Liver (tissue), 9 donors: Measurements from ENCODE around the gene DLGAP4. TPM values are rescaled to one million over a fixed set of nuclear protein-coding genes. Genes with fewer than 3 reads are reported as not detected.

Experiments
- DNase-seq: peaks from one replicate; pipeline ENCODE4 v3.0.0-alpha.2; 2017; ENCODE audit warnings: low spot score
- H3K27ac ChIP-seq, 2 donors: one replicate each; pipeline ENCODE4 v1.7.0; 2013; ENCODE audit warnings: inconsistent platforms in 2 of 2, low read length in 2 of 2, control low read depth in 1 of 2, low read depth in 1 of 2, mild to moderate bottlenecking in 1 of 2
- H3K27me3 ChIP-seq, 4 donors: one replicate each; pipeline versions ENCODE4 v1.6.1 to v1.7.0; 2013; ENCODE audit warnings: low read length in 3 of 4, inconsistent platforms in 1 of 4, mild to moderate bottlenecking in 1 of 4, moderate library complexity in 1 of 4; ENCODE audit not compliant: control insufficient read depth in 4 of 4, insufficient read depth in 4 of 4
- H3K36me3 ChIP-seq, 4 donors: one replicate each; pipeline versions ENCODE4 v1.6.1 to v1.7.0; 2013; ENCODE audit warnings: low read length in 3 of 4, mild to moderate bottlenecking in 3 of 4, low read depth in 1 of 4, moderate library complexity in 1 of 4; ENCODE audit not compliant: control insufficient read depth in 4 of 4, insufficient read depth in 3 of 4
- H3K4me1 ChIP-seq, 4 donors: one replicate each; pipeline versions ENCODE4 v1.6.1 to v1.7.0; 2013; ENCODE audit warnings: low read length in 3 of 4, mild to moderate bottlenecking in 3 of 4, moderate library complexity in 1 of 4; ENCODE audit not compliant: control insufficient read depth in 4 of 4, insufficient read depth in 4 of 4
- H3K4me3 ChIP-seq, 3 donors: one replicate each; pipeline versions ENCODE4 v1.6.1 to v1.7.0; 2013; ENCODE audit warnings: low read length in 3 of 3, control low read depth in 1 of 3, low read depth in 1 of 3, mild to moderate bottlenecking in 1 of 3
- H3K9ac ChIP-seq, 2 donors: one replicate each; pipeline ENCODE4 v1.7.0; 2013; ENCODE audit warnings: low read length in 2 of 2, mild to moderate bottlenecking in 2 of 2, moderate library complexity in 2 of 2, control low read depth in 1 of 2, low read depth in 1 of 2
- H3K9me3 ChIP-seq, 4 donors: one replicate each; pipeline versions ENCODE4 v1.6.1 to v1.7.0; 2013; ENCODE audit warnings: low read length in 3 of 4; ENCODE audit not compliant: control insufficient read depth in 4 of 4
- FOXA1 ChIP-seq: IDR thresholded peaks from 2 replicates; pipeline ENCODE4 v1.6.1; 2016; ENCODE audit warnings: antibody characterized with exemption
- FOXA2 ChIP-seq: IDR thresholded peaks from 2 replicates; pipeline ENCODE4 v1.6.1; 2016; ENCODE audit warnings: antibody characterized with exemption
- GABPA ChIP-seq, 2 donors: IDR thresholded peaks in 1 of 2; conservative IDR thresholded peaks in 1 of 2; 2 replicates each; pipeline ENCODE4 v1.6.1; 2016; ENCODE audit warnings: antibody characterized with exemption in 2 of 2, mild to moderate bottlenecking in 1 of 2, moderate library complexity in 1 of 2
- HNF4A ChIP-seq, 2 donors: conservative IDR thresholded peaks; 2 replicates each; pipeline ENCODE4 v1.6.1; 2016; ENCODE audit warnings: antibody characterized with exemption in 2 of 2, mild to moderate bottlenecking in 2 of 2
- JUND ChIP-seq, 2 donors: IDR thresholded peaks; 2 replicates each; pipeline ENCODE4 v1.6.1; 2016; ENCODE audit warnings: antibody characterized with exemption in 2 of 2
- MAX ChIP-seq: IDR thresholded peaks from 2 replicates; pipeline ENCODE4 v1.6.1; 2016; ENCODE audit warnings: antibody characterized with exemption
- NR2F2 ChIP-seq: IDR thresholded peaks from 2 replicates; pipeline ENCODE4 v1.6.1; 2016; ENCODE audit warnings: antibody characterized with exemption
- RAD21 ChIP-seq, 2 donors: IDR thresholded peaks; 2 replicates each; pipeline ENCODE4 v1.6.1; 2016; ENCODE audit warnings: antibody characterized with exemption in 2 of 2, mild to moderate bottlenecking in 2 of 2
- REST ChIP-seq: IDR thresholded peaks from 2 replicates; pipeline ENCODE4 v1.6.1; 2016; ENCODE audit warnings: antibody characterized with exemption, mild to moderate bottlenecking
- RXRA ChIP-seq, 2 donors: IDR thresholded peaks; 2 replicates each; pipeline ENCODE4 v1.6.1; 2017 to 2018; ENCODE audit warnings: antibody characterized with exemption in 2 of 2, mild to moderate bottlenecking in 1 of 2
- SP1 ChIP-seq: IDR thresholded peaks from 2 replicates; pipeline ENCODE4 v1.6.1; 2018; ENCODE audit warnings: antibody characterized with exemption, mild to moderate bottlenecking
- YY1 ChIP-seq: IDR thresholded peaks from 2 replicates; pipeline ENCODE4 v1.6.1; 2016; ENCODE audit warnings: antibody characterized with exemption, mild to moderate bottlenecking
- ZBTB33 ChIP-seq: IDR thresholded peaks from 2 replicates; pipeline ENCODE4 v1.6.1; 2016; ENCODE audit warnings: antibody characterized with exemption
- WGBS: extraction: QIAGEN DNeasy Blood & Tissue Kit; methylation state at CpG from one replicate; pipeline ENCODE4 v1.1.7; 2013; 5-methylcytosine and 5-hydroxymethylcytosine counted together
- polyA plus RNA-seq, 2 donors: library from polyadenylated mRNA; stranded (reverse) in 1 of 2; unstranded in 1 of 2; fragments of 200-250 nt in 1 of 2; fragments of >200 nt in 1 of 2; fragmentation: Nextera tagmentation in 1 of 2; extraction: Ambion mirVana in 1 of 2; gene quantifications; one replicate each; pipeline versions ENCODE4 v1.2.1 to v1.2.3, GENCODE V29; 2013 to 2015
- total RNA-seq, 2 donors: library from RNA; depleted of rRNA; stranded (reverse); fragments of >200 nt; gene quantifications; one replicate each; pipeline ENCODE4 v1.2.3, GENCODE V29; 2014
- donor health status: healthy.
- donor health status: healthy.
- donor health status: healthy.
- donor health status: healthy.
- donor health status: healthy.

DLGAP4 gene
- total and polyA plus RNA-seq, 4 donors: 2.9 to 18.7 (median 11.2) TPM

GRCh38 chr20:36297656-36298055 is 8.5 kb upstream of the DLGAP4 start:
- Histone ChIP-seq H3K36me3 (no peaks in the 10 kb centered on the region), H3K27ac (no peak overlapping the region), H3K4me3 (no peak overlapping the region), H3K4me1 (no peaks in the 10 kb centered on the region), H3K9me3 (no peaks in the 10 kb centered on the region), H3K27me3 (peaks cover 0 to 11% (median 0%) of the 10 kb centered on the region in 4 donors), H3K9ac (no peak overlapping the region)
- 38% methylated on average over 5 of the region's 5 CpGs for WGBS
- TF ChIP-seq GABPA (IDR thresholded peaks at IDR 0.05 in 1 of 2, conservative IDR thresholded peaks at IDR 0.05 in 1 of 2): no peak
- TF ChIP-seq HNF4A (conservative IDR thresholded peaks at IDR 0.05): no peak
- no peak for TF ChIP-seq ZBTB33
- no peak for TF ChIP-seq REST
- no peak for TF ChIP-seq RAD21 (IDR thresholded peaks at IDR 0.05)
- TF ChIP-seq FOXA1: no peak
- TF ChIP-seq YY1: no peak
- TF ChIP-seq NR2F2: no peak
- no peak for DNase-seq

GRCh38 chr20:36298061-36298460 is 8.1 kb upstream of the DLGAP4 start:
- Histone ChIP-seq H3K4me3 (no peak overlapping the region), H3K36me3 (no peaks in the 10 kb centered on the region), H3K27ac (no peak overlapping the region), H3K9me3 (no peaks in the 10 kb centered on the region), H3K27me3 (peaks cover 0 to 13% (median 0%) of the 10 kb centered on the region in 4 donors), H3K4me1 (no peaks in the 10 kb centered on the region), H3K9ac (no peak overlapping the region)
- 53% methylated on average over 3 of the region's 3 CpGs for WGBS
- DNase-seq: no peak
- no peak for TF ChIP-seq MAX
- no peak for TF ChIP-seq FOXA2
- TF ChIP-seq SP1: no peak
- no peak for TF ChIP-seq FOXA1

GRCh38 chr20:36298795-36299339 is 7.3 kb upstream of the DLGAP4 start:
- no peak for TF ChIP-seq JUND (IDR thresholded peaks at IDR 0.05)
- no peak for TF ChIP-seq HNF4A (conservative IDR thresholded peaks at IDR 0.05)
- TF ChIP-seq MAX: no peak
- TF ChIP-seq ZBTB33: no peak
- TF ChIP-seq FOXA2: no peak
- no peak for TF ChIP-seq SP1
- no peak for TF ChIP-seq NR2F2
- TF ChIP-seq RXRA (IDR thresholded peaks at IDR 0.05): no peak
- no peaks in the 10 kb centered on the region for H3K4me1 ChIP-seq
- DNase-seq: no peak
- H3K9ac ChIP-seq: no peak overlapping the region
- H3K36me3 ChIP-seq: no peaks in the 10 kb centered on the region
- H3K27ac ChIP-seq: no peak overlapping the region
- WGBS: 83% methylated on average over 11 of the region's 11 CpGs
- H3K4me3 ChIP-seq: no peak overlapping the region
- peaks cover 0 to 21% (median 1%) of the 10 kb centered on the region in 4 donors for H3K27me3 ChIP-seq
- no peaks in the 10 kb centered on the region for H3K9me3 ChIP-seq
